Colonic mucosa (tissue), 4 donors: Measurements from ENCODE around the gene HMGB3. TPM values are rescaled to one million over a fixed set of nuclear protein-coding genes. Genes with fewer than 3 reads are reported as not detected.

Experiments
- DNase-seq: peaks from one replicate; pipeline ENCODE4 v3.0.0-alpha.2; 2020
- H3K27ac ChIP-seq: fragments of 200-600 bp; one replicate; pipeline ENCODE4 v1.8.0; 2021
- H3K27me3 ChIP-seq: fragments of 200-600 bp; one replicate; pipeline ENCODE4 v1.8.0; 2021
- H3K36me3 ChIP-seq: fragments of 200-600 bp; one replicate; pipeline ENCODE4 v1.8.0; 2021
- H3K4me1 ChIP-seq: fragments of 200-600 bp; one replicate; pipeline ENCODE4 v1.8.0; 2021; ENCODE audit warnings: mild to moderate bottlenecking
- H3K4me3 ChIP-seq: fragments of 200-600 bp; one replicate; pipeline ENCODE4 v1.8.0; 2021
- H3K9ac ChIP-seq, 2 donors: one replicate each; pipeline ENCODE4 v1.7.0; 2013; ENCODE audit warnings: control low read depth in 2 of 2, low read depth in 2 of 2, low read length in 2 of 2
- H3K9me3 ChIP-seq: fragments of 200-600 bp; one replicate; pipeline ENCODE4 v1.8.0; 2021
- CTCF ChIP-seq: fragments of 200-600 bp; IDR thresholded peaks from one replicate; pipeline ENCODE4 v1.8.0; 2022; ENCODE audit warnings: antibody characterized with exemption, mild to moderate bottlenecking
- intact Hi-C: fragments of 100-400 bp; cut with DNase I; formaldehyde crosslinking; loops from one replicate; pipeline ENCODE4 v1.14.1; 2022
- total RNA-seq, 2 donors: library from RNA; stranded (reverse); fragmentation: NEBNext Ultra II Directional in 1 of 2; extraction: Animal tissue kit (Norgen Biotek cat#: 25700) in 1 of 2; gene quantifications; one replicate each; pipeline ENCODE4 v1.2.1, GENCODE V29; 2021
- donor health status: healthy.
- donor health status: DM: no; HTN: no; CAD: no.
- donor health status: DM: no; HTN: no; CAD: no.

Gene HMGB3
- total RNA-seq, 2 donors from 2014 or later = 42.0 to 59.0 TPM

DNA sequence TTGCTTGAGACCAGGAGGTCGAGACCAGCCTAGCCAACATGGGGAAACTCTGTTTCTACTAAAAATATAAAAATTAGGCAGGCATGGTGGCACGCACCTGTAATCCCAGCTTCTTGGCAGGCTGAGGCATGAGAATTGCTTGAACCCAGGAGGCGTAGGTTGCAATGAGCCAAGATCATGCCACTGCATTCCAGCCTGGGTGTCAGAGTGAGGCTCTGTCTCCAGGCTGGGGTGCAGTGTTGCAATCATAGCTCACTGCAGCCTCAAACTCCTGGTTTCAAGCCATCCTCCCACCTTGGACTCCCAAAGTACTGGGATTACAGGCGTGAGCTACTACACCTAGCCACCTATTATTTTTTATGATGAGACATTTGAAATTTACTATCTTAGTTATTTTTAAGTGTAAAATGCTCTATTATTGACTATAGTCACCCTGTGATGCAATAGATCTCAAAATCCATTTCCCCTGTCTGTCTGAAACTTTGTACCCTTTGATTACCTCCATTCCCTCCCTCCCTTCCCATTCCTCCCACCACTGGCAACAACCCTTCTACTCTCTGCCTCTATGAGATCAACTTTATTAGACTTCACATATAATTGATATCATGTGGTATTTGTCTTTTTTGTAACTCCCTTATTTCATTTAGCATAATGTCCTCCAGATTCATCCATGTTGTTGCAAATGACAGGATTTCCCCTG, 23.4 kb downstream of the HMGB3 start:
- H3K9me3 ChIP-seq = no peaks in the 10 kb centered on the region
- no peaks in the 10 kb centered on the region for H3K4me1 ChIP-seq
- no peaks in the 10 kb centered on the region for H3K27me3 ChIP-seq
- H3K4me3 ChIP-seq = no peak overlapping the region
- no peaks in the 10 kb centered on the region for H3K36me3 ChIP-seq
- no peak overlapping the region for H3K27ac ChIP-seq
- intact Hi-C loops = no loop called here
- no peak for TF ChIP-seq CTCF
- DNase-seq = no peak
- no peak overlapping the region for H3K9ac ChIP-seq

DNA sequence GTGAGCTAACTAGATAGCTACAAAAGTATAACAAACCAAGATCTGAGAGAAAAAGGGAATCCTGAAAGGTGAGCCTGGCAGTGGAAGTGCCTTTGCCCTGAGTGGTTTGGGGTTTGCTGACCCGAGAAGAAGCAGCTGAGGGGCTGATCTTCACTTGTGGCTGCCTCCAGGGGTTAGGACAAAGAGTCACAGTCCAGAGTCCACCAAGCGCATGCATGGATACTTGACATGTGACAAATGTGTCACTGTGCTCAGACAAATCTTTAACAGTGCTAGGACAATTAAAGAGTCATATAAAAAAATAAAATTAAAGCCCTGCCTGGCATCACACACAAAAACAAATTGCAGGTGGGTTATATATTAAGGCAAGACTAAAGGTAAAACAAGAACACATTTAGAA, 26.4 kb downstream of the HMGB3 start:
- no peak for DNase-seq
- Histone ChIP-seq H3K27me3 (no peaks in the 10 kb centered on the region), H3K4me1 (no peaks in the 10 kb centered on the region), H3K9me3 (no peaks in the 10 kb centered on the region), H3K4me3 (no peak overlapping the region), H3K27ac (no peak overlapping the region), H3K36me3 (no peaks in the 10 kb centered on the region), H3K9ac (no peak overlapping the region)
- intact Hi-C loops = no loop called here
- TF ChIP-seq CTCF = no peak

- Histone ChIP-seq H3K36me3 (no peaks in the 10 kb centered on the region), H3K9me3 (no peaks in the 10 kb centered on the region), H3K27me3 (no peaks in the 10 kb centered on the region), H3K4me3 (no peak overlapping the region), H3K4me1 (no peaks in the 10 kb centered on the region), H3K9ac (no peak overlapping the region), H3K27ac (no peak overlapping the region)
- DNase-seq = no peak
- no peak for TF ChIP-seq CTCF
- intact Hi-C loops = no loop called here
Observed at GRCh38 chrX:151013164-151013743, 30.1 kb downstream of the HMGB3 start.

DNA sequence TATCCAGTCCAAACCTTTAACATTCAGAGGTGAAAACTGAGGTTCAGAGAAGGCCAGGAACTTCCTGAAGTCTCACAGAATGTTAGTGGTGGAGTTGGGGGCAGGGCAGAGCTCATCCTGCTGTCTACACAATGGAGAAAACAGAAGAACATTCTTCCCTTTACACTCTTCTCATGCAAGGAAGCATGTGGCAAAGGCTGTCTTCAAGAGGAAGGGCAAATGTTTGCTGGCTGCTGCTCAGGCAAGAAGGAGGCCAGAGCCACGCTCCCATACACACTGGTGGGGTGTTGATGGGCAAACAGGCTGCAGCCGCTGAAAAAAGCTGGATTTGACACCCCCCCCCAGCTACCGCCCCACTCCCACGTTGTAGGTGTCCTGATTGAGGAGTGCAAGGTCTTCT, 32.5 kb downstream of the HMGB3 start:
- intact Hi-C loops = no loop called here
- H3K4me3 ChIP-seq = no peak overlapping the region
- no peak overlapping the region for H3K9ac ChIP-seq
- H3K9me3 ChIP-seq = no peaks in the 10 kb centered on the region
- TF ChIP-seq CTCF = no peak
- H3K36me3 ChIP-seq = no peaks in the 10 kb centered on the region
- DNase-seq = no peak
- no peaks in the 10 kb centered on the region for H3K27me3 ChIP-seq
- H3K4me1 ChIP-seq = no peaks in the 10 kb centered on the region
- H3K27ac ChIP-seq = no peak overlapping the region

GRCh38 chrX:151019856-151020255, 36.7 kb downstream of the HMGB3 start:
- no peak for DNase-seq
- Histone ChIP-seq H3K9ac (no peak overlapping the region), H3K27ac (no peak overlapping the region), H3K27me3 (no peaks in the 10 kb centered on the region), H3K4me3 (no peak overlapping the region), H3K4me1 (no peaks in the 10 kb centered on the region), H3K9me3 (no peaks in the 10 kb centered on the region), H3K36me3 (no peaks in the 10 kb centered on the region)
- intact Hi-C loops = no loop called here
- TF ChIP-seq CTCF = no peak
